Neural progenitor cell (in vitro differentiated cells): ENCODE results near the gene SLC66A3. TPM values are rescaled to one million over a fixed set of nuclear protein-coding genes. Genes with fewer than 3 reads are reported as not detected.
"Not testable (repeated sequence)": the region's sequence is repeated elsewhere in the genome, so short reads cannot be mapped to it uniquely, and the experiment has no call there.

Experiments
- DNase-seq: peaks from one replicate; pipeline ENCODE4 v3.0.0-alpha.2; 2016; ENCODE audit warnings: low spot score
- H2AFZ ChIP-seq: fragments of 200-600 bp; sonication (generic); replicated peaks from 2 replicates; pipeline ENCODE4 v1.6.1; 2016; ENCODE audit warnings: antibody characterized with exemption
- H3F3A ChIP-seq: fragments of 200-600 bp; sonication (generic); 2 replicates; pipeline ENCODE4 v1.6.1; 2016; ENCODE audit warnings: antibody characterized with exemption, low read depth
- H3K27ac ChIP-seq: fragments of 200-600 bp; sonication (generic); 2 replicates; pipeline ENCODE4 v1.5.1; 2016; ENCODE audit warnings: mild to moderate bottlenecking
- H3K27me3 ChIP-seq: fragments of 200-600 bp; sonication (generic); 2 replicates; pipeline ENCODE4 v1.6.1; 2016; ENCODE audit warnings: mild to moderate bottlenecking, moderate library complexity
- H3K36me3 ChIP-seq: fragments of 200-600 bp; sonication (generic); 2 replicates; pipeline ENCODE4 v1.5.1; 2016
- H3K4me1 ChIP-seq: fragments of 200-600 bp; sonication (generic); 2 replicates; pipeline ENCODE4 v1.6.1; 2016; ENCODE audit warnings: mixed run types
- H3K4me2 ChIP-seq: fragments of 200-600 bp; sonication (generic); 2 replicates; pipeline ENCODE4 v1.6.1; 2016
- H3K4me3 ChIP-seq: fragments of 200-600 bp; sonication (generic); 2 replicates; pipeline ENCODE4 v1.5.1; 2016
- H3K79me2 ChIP-seq: fragments of 200-600 bp; sonication (generic); 2 replicates; pipeline ENCODE4 v1.6.1; 2016; ENCODE audit warnings: low read depth
- H3K9ac ChIP-seq: fragments of 200-600 bp; sonication (generic); 2 replicates; pipeline ENCODE4 v1.6.1; 2016
- H3K9me3 ChIP-seq: fragments of 200-600 bp; sonication (generic); 2 replicates; pipeline ENCODE4 v1.5.1; 2016; ENCODE audit warnings: low read depth
- H4K20me1 ChIP-seq: fragments of 200-600 bp; sonication (generic); 2 replicates; pipeline ENCODE4 v1.6.1; 2016; ENCODE audit warnings: low read depth
- H3K27ac Mint-ChIP-seq: 3 replicates; pipeline ENCODE4 v1.8.0; 2021; ENCODE audit warnings: mixed read lengths
- H3K27me3 Mint-ChIP-seq: 2 replicates; pipeline ENCODE4 v1.8.0; 2022; ENCODE audit warnings: low read depth, mild to moderate bottlenecking, inconsistent platforms, moderate library complexity, mixed read lengths; ENCODE audit not compliant: insufficient read depth
- H3K36me3 Mint-ChIP-seq: 3 replicates; pipeline ENCODE4 v1.8.0; 2021; ENCODE audit warnings: mixed read lengths
- H3K4me1 Mint-ChIP-seq: 3 replicates; pipeline ENCODE4 v1.8.0; 2021; ENCODE audit warnings: mixed read lengths
- H3K4me3 Mint-ChIP-seq: 3 replicates; pipeline ENCODE4 v1.8.0; 2021; ENCODE audit warnings: mild to moderate bottlenecking, moderate library complexity, mixed read lengths
- H3K9me3 Mint-ChIP-seq: 3 replicates; pipeline ENCODE4 v1.8.0; 2020; ENCODE audit warnings: mixed read lengths
- EZH2 ChIP-seq: fragments of 200-600 bp; sonication (generic); IDR thresholded peaks from 2 replicates; pipeline ENCODE4 v1.6.1; 2017; ENCODE audit warnings: antibody characterized with exemption, mild to moderate bottlenecking, moderate library complexity
- EZH2phosphoT487 ChIP-seq: fragments of 200-600 bp; sonication (generic); IDR thresholded peaks from 2 replicates; pipeline ENCODE4 v1.6.1; 2017; ENCODE audit warnings: antibody characterized with exemption
- total RNA-seq: library from RNA; depleted of rRNA; stranded (reverse); fragments of >200 nt; gene quantifications from 2 replicates; pipeline ENCODE4 v1.2.3, GENCODE V29; 2015; ENCODE audit warnings: low replicate concordance
- TF ChIP-seq, protein P1 (sequence below): fragments of 200-600 bp; sonication (generic); IDR thresholded peaks from 2 replicates; pipeline ENCODE4 v1.5.1; 2017; ENCODE audit warnings: antibody characterized with exemption, mild to moderate bottlenecking

Gene SLC66A3
- total RNA-seq, 1 donor from 2014 or later, result 19.3 TPM

GRCh38 chr2:11160731-11161455 is 5.6 kb downstream of the SLC66A3 start:
- Histone ChIP-seq H3K9me3 (no peaks in the 10 kb centered on the region), H3K9ac (no peak overlapping the region), H4K20me1 (peaks cover 6% of the 10 kb centered on the region), H3K36me3 (no peaks in the 10 kb centered on the region), H3K27ac (no peak overlapping the region), H3K79me2 (no peaks in the 10 kb centered on the region), H3K4me1 (peaks cover 13% of the 10 kb centered on the region), H3K27me3 (peaks cover 14% of the 10 kb centered on the region), H3F3A (peaks cover 9% of the 10 kb centered on the region), H3K4me2 (no peak overlapping the region), H3K4me3 (no peak overlapping the region), H2AFZ (no peak overlapping the region)
- Mint-ChIP-seq H3K4me3 (no peak overlapping the region), H3K27me3 (peaks cover 7% of the 10 kb centered on the region), H3K9me3 (no peaks in the 10 kb centered on the region), H3K27ac (no peak overlapping the region), H3K36me3 (no peaks in the 10 kb centered on the region), H3K4me1 (peaks cover 22% of the 10 kb centered on the region)
- DNase-seq, result no peak
- TF ChIP-seq, protein P1, sequence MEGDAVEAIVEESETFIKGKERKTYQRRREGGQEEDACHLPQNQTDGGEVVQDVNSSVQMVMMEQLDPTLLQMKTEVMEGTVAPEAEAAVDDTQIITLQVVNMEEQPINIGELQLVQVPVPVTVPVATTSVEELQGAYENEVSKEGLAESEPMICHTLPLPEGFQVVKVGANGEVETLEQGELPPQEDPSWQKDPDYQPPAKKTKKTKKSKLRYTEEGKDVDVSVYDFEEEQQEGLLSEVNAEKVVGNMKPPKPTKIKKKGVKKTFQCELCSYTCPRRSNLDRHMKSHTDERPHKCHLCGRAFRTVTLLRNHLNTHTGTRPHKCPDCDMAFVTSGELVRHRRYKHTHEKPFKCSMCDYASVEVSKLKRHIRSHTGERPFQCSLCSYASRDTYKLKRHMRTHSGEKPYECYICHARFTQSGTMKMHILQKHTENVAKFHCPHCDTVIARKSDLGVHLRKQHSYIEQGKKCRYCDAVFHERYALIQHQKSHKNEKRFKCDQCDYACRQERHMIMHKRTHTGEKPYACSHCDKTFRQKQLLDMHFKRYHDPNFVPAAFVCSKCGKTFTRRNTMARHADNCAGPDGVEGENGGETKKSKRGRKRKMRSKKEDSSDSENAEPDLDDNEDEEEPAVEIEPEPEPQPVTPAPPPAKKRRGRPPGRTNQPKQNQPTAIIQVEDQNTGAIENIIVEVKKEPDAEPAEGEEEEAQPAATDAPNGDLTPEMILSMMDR, result no peak
- no peak for TF ChIP-seq EZH2phosphoT487
- TF ChIP-seq EZH2, result no peak

DNA sequence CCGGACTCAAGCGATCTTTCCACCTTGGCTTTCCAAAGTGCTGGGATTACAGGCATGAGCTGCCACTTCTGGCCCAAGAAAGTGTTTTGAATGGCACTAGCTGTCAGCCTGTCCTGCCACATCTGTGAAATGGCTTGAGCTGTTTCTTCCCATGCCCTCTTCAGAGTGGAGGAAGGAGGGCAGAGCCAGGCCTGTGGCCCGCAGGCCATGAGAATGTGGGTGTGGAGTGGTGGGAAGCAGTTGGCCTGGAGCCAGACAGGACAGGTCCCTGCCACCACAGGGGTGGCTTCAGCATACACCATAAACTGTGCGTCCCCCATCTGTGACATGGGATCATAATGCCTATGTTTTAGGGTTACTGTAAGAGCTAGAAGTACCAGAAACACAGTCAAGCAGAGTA is 6.5 kb downstream of the SLC66A3 start:
- peaks cover 6% of the 10 kb centered on the region for H3K27me3 ChIP-seq
- no peaks in the 10 kb centered on the region for H3K79me2 ChIP-seq
- H3K27ac ChIP-seq, result no peak overlapping the region
- Mint-ChIP-seq H3K4me1 (peaks cover 19% of the 10 kb centered on the region), H3K36me3 (no peaks in the 10 kb centered on the region), H3K27ac (no peak overlapping the region), H3K9me3 (no peaks in the 10 kb centered on the region), H3K4me3 (no peak overlapping the region), H3K27me3 (peaks cover 6% of the 10 kb centered on the region)
- no peaks in the 10 kb centered on the region for H3K36me3 ChIP-seq
- H2AFZ ChIP-seq, result no peak overlapping the region
- no peak overlapping the region for H3K4me2 ChIP-seq
- H3K9me3 ChIP-seq, result no peaks in the 10 kb centered on the region
- no peak for DNase-seq
- H3K9ac ChIP-seq, result no peak overlapping the region
- peaks cover 7% of the 10 kb centered on the region for H3F3A ChIP-seq
- TF ChIP-seq, protein P1, result no peak
- TF ChIP-seq EZH2 (no peak), EZH2phosphoT487 (no peak)
- peaks cover 6% of the 10 kb centered on the region for H4K20me1 ChIP-seq
- H3K4me1 ChIP-seq, result peaks cover 13% of the 10 kb centered on the region
- H3K4me3 ChIP-seq, result no peak overlapping the region

DNA sequence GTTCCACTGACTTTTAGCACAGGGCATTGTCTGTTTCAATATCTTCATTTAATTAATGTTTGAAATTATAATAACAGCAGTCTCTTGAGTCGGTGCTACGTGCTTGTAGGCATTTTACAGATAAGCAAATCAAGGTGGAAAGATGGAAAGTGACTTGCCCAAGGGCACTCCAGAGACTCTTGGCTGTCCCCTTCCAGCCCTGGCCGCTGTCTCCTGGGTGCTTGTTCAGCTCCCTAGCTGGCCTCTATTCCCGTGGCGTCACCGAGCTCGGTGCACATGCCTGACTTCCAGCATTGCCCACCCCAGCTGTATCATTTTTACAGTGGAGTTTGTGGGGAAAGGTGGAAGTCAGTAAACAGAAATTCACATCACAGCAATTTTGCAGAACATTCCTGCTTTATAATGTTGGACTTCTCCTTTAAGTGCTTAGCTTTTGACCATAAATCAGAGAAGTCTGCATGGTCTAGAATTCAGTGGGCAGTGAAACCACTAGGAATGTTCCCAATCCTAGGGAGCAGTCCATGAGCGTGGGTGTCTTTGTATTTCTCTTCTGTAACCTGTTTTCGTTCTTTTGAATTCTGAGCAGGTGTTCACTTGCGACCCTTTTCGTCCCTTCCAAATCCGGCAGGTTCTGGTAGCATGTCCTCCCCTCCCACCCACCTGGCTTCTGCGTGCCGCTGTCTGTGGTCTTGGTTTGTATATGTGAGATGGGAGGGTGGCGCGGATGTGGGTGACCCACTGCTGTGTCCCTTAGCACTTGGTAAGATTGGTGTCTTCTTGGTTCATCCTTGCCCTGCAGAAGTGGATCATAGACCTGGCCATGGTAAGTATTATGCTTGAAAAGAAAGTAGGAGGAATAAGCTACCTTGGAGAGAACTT is 8.4 kb downstream of the SLC66A3 start:
- Histone ChIP-seq H3K4me3 (no peak overlapping the region), H3K4me2 (no peak overlapping the region), H3K36me3 (no peaks in the 10 kb centered on the region), H3K4me1 (peaks cover 18% of the 10 kb centered on the region), H3F3A (peaks cover 13% of the 10 kb centered on the region), H4K20me1 (no peaks in the 10 kb centered on the region), H3K27ac (no peak overlapping the region), H3K79me2 (no peaks in the 10 kb centered on the region), H3K9me3 (no peaks in the 10 kb centered on the region), H2AFZ (no peak overlapping the region), H3K9ac (no peak overlapping the region), H3K27me3 (no peaks in the 10 kb centered on the region)
- TF ChIP-seq EZH2 (no peak), EZH2phosphoT487 (no peak)
- TF ChIP-seq, protein P1, result no peak
- H3K27me3 Mint-ChIP-seq, result peaks cover 3% of the 10 kb centered on the region
- H3K27ac Mint-ChIP-seq, result peak overlapping the region; percentile 51
- DNase-seq, result no peak
- peak overlapping the region; percentile 28 for H3K4me3 Mint-ChIP-seq
- no peaks in the 10 kb centered on the region for H3K36me3 Mint-ChIP-seq
- H3K9me3 Mint-ChIP-seq, result no peaks in the 10 kb centered on the region
- peaks cover 27% of the 10 kb centered on the region for H3K4me1 Mint-ChIP-seq

GRCh38 chr2:11165046-11165445 is 9.8 kb downstream of the SLC66A3 start:
- not testable (repeated sequence) for H3K27me3 ChIP-seq, H3K79me2 ChIP-seq, H3K27me3 Mint-ChIP-seq, H3K9me3 Mint-ChIP-seq, H3K36me3 Mint-ChIP-seq, DNase-seq, H3K27ac ChIP-seq, H3K27ac Mint-ChIP-seq, H3K9me3 ChIP-seq, H3K4me3 ChIP-seq, H3K36me3 ChIP-seq, H4K20me1 ChIP-seq, H3K9ac ChIP-seq, H2AFZ ChIP-seq, H3K4me2 ChIP-seq, H3K4me3 Mint-ChIP-seq
- Histone ChIP-seq H3K4me1 (peaks cover 12% of the 10 kb centered on the region), H3F3A (peaks cover 13% of the 10 kb centered on the region)
- H3K4me1 Mint-ChIP-seq, result peaks cover 24% of the 10 kb centered on the region
